AG04449 (cell line): ENCODE measurements around the gene IL1RAP.
"Not testable (repeated sequence)": the region's sequence is repeated elsewhere in the genome, so short reads cannot be mapped to it uniquely, and the experiment has no call there.

Experiments
- CTCF ChIA-PET: fragments of 350-600 bp; formaldehyde crosslinking; extraction: SDS; loops from one replicate; lab custom pipeline; 2021; ENCODE audit warnings: antibody characterized with exemption; lab: Yijun Ruan, JAX
- POLR2A ChIA-PET: fragments of 400-600, 350-600 bp; formaldehyde crosslinking; extraction: SDS; loops from one replicate; lab custom pipeline; 2020; ENCODE audit warnings: antibody characterized with exemption, inconsistent platforms; lab: Yijun Ruan, JAX
- DNase-seq: peaks from one replicate; pipeline ENCODE4 v3.0.0-alpha.2; 2010; ENCODE audit warnings: low read depth, low spot score
- H3K4me3 ChIP-seq: 2 replicates; pipeline ENCODE4 v1.5.1; 2011; ENCODE audit warnings: low read depth, mild to moderate bottlenecking, control low read depth, low read length
- TF ChIP-seq, protein P1 (sequence below): IDR thresholded peaks from one replicate; pipeline ENCODE4 v1.5.1; 2011; ENCODE audit warnings: mild to moderate bottlenecking, moderate library complexity, low read length, control low read depth, inconsistent platforms; ENCODE audit not compliant: insufficient read depth; ENCODE audit errors: missing control alignments

Gene IL1RAP

GRCh38 chr3:190516416-190516815 is 2.5 kb downstream of the IL1RAP start:
- no peak for DNase-seq
- ChIA-PET POLR2A (no interaction called here), CTCF (interaction anchor here (0.9 to 1.4 kb wide), 2 partner anchors 182 to 549 kb away, joined by 3 to 5 read pairs; no protein-coding TSS in a partner anchor)
- no peak overlapping the region for H3K4me3 ChIP-seq
- TF ChIP-seq, protein P1, sequence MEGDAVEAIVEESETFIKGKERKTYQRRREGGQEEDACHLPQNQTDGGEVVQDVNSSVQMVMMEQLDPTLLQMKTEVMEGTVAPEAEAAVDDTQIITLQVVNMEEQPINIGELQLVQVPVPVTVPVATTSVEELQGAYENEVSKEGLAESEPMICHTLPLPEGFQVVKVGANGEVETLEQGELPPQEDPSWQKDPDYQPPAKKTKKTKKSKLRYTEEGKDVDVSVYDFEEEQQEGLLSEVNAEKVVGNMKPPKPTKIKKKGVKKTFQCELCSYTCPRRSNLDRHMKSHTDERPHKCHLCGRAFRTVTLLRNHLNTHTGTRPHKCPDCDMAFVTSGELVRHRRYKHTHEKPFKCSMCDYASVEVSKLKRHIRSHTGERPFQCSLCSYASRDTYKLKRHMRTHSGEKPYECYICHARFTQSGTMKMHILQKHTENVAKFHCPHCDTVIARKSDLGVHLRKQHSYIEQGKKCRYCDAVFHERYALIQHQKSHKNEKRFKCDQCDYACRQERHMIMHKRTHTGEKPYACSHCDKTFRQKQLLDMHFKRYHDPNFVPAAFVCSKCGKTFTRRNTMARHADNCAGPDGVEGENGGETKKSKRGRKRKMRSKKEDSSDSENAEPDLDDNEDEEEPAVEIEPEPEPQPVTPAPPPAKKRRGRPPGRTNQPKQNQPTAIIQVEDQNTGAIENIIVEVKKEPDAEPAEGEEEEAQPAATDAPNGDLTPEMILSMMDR, result no peak

- TF ChIP-seq, protein P1, result no peak
- ChIA-PET CTCF (no interaction called here), POLR2A (no interaction called here)
- DNase-seq, result no peak
- H3K4me3 ChIP-seq, result no peak overlapping the region
These were observed 3.8 kb downstream of the IL1RAP start for GRCh38 chr3:190517687-190518086.

- POLR2A ChIA-PET, H3K4me3 ChIP-seq, DNase-seq: not testable (repeated sequence)
- CTCF ChIA-PET, result interaction anchor here (1.5 kb wide), 1 partner anchor 180 kb away, joined by 5 read pairs; no protein-coding TSS in a partner anchor
These were observed 4.6 kb downstream of the IL1RAP start for GRCh38 chr3:190518531-190518930.

DNA sequence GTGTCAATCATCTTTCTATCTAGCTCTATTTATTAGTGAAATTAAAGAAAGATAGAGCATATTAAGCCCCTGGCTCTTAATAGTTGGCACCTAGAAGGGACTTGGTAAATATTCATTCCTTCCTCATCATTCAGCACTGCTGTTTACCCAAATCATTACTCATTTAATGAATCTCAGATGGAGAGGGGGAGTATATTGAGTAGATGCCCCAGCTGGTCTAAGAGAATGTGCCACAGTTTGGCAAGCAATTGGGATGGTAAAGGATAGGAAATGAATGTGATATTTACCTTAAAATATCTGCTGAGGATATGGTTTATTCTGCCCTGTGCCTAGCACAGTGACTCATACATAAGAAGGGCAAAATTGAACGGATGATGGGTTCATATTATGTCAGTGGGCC is 6.0 kb downstream of the IL1RAP start:
- H3K4me3 ChIP-seq, result no peak overlapping the region
- no peak for DNase-seq
- TF ChIP-seq, protein P1, result no peak
- ChIA-PET CTCF (no interaction called here), POLR2A (no interaction called here)

- POLR2A ChIA-PET, result no interaction called here
- TF ChIP-seq, protein P1, result no peak
- no peak for DNase-seq
- H3K4me3 ChIP-seq, result no peak overlapping the region
- CTCF ChIA-PET, result no interaction called here
These were observed 8.1 kb downstream of the IL1RAP start for GRCh38 chr3:190521998-190522397.

DNA sequence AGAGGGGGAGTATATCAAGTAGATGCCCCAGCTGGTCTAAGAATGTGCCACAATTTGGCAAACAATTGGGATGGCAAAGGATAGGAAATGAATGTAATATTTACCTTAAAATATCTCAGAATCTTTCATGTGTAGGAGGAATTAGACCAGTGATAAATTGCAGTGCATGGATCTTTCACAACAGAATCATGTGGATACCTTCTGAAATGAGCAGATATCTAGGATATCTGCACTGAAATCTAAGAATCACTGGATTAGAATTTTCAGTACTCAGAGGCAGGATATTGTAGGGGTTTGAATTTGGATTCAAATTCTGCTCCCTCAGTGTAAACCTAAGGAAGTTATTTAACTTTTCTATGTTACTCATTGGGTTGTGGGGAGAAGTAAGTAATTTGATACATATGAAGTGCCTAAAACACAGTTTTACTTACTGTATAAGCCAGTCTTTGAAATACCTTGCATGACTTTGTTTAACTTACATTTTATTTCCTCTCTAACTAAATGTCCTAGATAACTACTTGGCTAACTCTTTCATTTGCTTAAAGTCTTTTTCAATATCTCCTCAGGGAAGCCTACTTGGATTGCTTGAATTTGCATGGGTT is 8.8 kb downstream of the IL1RAP start:
- ChIA-PET CTCF (interaction anchor here (1.0 kb wide), 1 partner anchor 174 kb away, joined by 3 read pairs; no protein-coding TSS in a partner anchor), POLR2A (no interaction called here)
- DNase-seq, result no peak

More for the DNA sequence above, 8.8 kb downstream of the IL1RAP start:
- no peak overlapping the region for H3K4me3 ChIP-seq
- TF ChIP-seq, protein P1, result no peak
